ENCODE measurements around the gene SOX5.

GRCh38 chr12:23753628-23754365, 195.7 kb downstream of the SOX5 start:
- TF ChIP-seq CTCF (conservative IDR thresholded peaks at IDR 0.05; ENCODE audit: low read depth in 2 of 2) (no peak), EZH2 (IDR thresholded peaks at IDR 0.05; ENCODE audit: low read depth, unreplicated experiment) (no peak)
